ENCODE data around the gene DEDD2. TPM values are rescaled to one million over a fixed set of nuclear protein-coding genes. Genes with fewer than 3 reads are reported as not detected.

DEDD2 gene
- total and polyA plus RNA-seq, 4 donors: 21.5 to 30.2 (median 25.9) TPM

DNA sequence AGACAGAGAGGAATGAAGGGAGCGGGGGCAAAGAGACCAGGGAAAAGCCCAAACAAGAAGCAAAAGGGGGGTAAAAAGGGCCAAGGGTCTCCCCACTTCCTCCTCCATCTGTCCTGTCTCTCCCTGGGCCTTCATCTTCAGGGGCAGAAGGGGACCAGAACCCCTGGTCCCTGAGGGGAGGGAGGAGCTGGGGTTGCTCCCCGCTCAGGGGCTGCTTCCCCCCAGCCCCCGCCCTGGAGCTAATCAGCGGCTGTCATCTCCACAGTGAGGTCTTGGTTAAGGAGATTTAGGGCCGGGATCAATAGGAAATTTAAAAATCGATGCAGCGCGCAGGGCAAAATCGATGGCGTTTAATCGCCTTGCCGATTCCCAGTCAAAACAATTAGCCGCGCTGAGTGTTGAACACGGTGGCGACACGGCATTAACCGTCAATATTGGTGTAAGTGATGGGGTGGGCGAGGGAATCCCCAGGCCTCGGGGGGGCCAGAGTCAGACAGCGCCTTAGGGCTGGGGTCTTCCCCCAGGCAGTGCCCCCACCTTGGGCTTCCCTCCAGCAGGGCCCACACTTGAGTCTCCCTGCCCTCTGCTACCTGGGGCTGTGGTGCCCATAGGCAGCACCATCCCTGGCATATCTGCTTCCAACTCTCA, 55.7 kb downstream of the DEDD2 start:
- no peak for DNase-seq (ENCODE audit: low read depth in 4 of 6, low spot score in 6 of 6)
- Histone ChIP-seq H3K36me3 (ENCODE audit: control insufficient read depth, insufficient read depth, low read length) (peaks cover 8% of the 10 kb centered on the region), H3K27ac (ENCODE audit: low read depth, low read length) (no peak overlapping the region), H3K9me3 (ENCODE audit: control insufficient read depth, insufficient read depth, low read length) (no peaks in the 10 kb centered on the region), H3K27me3 (ENCODE audit: control insufficient read depth, insufficient read depth, low read length) (no peaks in the 10 kb centered on the region), H3K4me3 (ENCODE audit: low read depth, low read length) (no peak overlapping the region), H3K4me1 (ENCODE audit: control insufficient read depth, insufficient read depth, low read length) (peaks cover 6% of the 10 kb centered on the region)
- 71% methylated on average over 19 of the region's 21 CpGs for WGBS (ENCODE audit: insufficient coverage)

DNA sequence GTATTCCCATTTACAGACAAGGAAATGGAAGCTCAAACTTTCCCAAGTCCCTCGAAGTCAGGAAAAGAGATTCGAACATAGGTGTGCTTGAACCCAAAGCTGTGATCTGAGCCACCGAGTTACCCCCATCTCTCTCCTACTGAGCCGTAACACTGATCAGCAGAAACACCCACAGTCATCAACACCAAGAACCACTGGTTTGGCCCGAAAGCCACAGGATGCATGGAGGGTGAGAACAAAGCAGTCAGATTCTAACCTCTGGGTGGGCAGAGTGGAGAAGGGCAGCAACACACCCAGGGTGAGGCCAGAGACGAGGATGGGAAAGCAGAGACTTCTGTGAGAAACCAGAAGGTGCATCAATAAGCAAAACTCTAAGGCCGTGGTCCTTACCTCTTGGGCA, 57.5 kb downstream of the DEDD2 start:
- no peaks in the 10 kb centered on the region for H3K9me3 ChIP-seq (ENCODE audit: control insufficient read depth, insufficient read depth, low read length)
- DNase-seq (ENCODE audit: low read depth in 4 of 6, low spot score in 6 of 6): no peak
- peaks cover 8% of the 10 kb centered on the region for H3K36me3 ChIP-seq (ENCODE audit: control insufficient read depth, insufficient read depth, low read length)
- peaks cover 23% of the 10 kb centered on the region for H3K4me1 ChIP-seq (ENCODE audit: control insufficient read depth, insufficient read depth, low read length)
- H3K4me3 ChIP-seq (ENCODE audit: low read depth, low read length): no peak overlapping the region
- H3K27me3 ChIP-seq (ENCODE audit: control insufficient read depth, insufficient read depth, low read length): no peaks in the 10 kb centered on the region
- WGBS (ENCODE audit: insufficient coverage): 83% methylated on average over 2 of the region's 7 CpGs
- H3K27ac ChIP-seq (ENCODE audit: low read depth, low read length): no peak overlapping the region

DNA sequence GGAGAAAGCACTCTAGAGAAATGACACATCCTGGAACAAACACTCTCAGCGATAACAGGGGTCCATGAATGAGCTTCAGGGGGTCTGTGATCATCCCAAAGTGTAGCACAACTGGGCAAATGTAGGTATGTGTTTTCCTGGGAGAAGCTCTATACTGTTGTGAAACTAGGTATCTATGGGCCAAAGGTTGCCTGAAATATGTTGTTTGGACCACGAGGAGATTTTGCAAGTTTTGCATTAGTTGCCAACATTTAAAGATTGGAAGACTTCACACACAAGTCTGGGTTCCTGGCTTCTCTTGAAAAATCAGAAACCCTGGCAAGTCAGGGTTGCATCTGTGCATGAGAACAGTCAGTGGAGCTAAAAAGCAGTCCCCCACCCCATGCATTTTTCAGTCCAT, 58.6 kb downstream of the DEDD2 start:
- no peak overlapping the region for H3K4me3 ChIP-seq (ENCODE audit: low read depth, low read length)
- 75% methylated on average over 1 of the region's 2 CpGs for WGBS (ENCODE audit: insufficient coverage)
- no peaks in the 10 kb centered on the region for H3K27me3 ChIP-seq (ENCODE audit: control insufficient read depth, insufficient read depth, low read length)
- no peak overlapping the region for H3K27ac ChIP-seq (ENCODE audit: low read depth, low read length)
- no peaks in the 10 kb centered on the region for H3K9me3 ChIP-seq (ENCODE audit: control insufficient read depth, insufficient read depth, low read length)
- no peak for DNase-seq (ENCODE audit: low read depth in 4 of 6, low spot score in 6 of 6)
- peaks cover 8% of the 10 kb centered on the region for H3K36me3 ChIP-seq (ENCODE audit: control insufficient read depth, insufficient read depth, low read length)
- peaks cover 33% of the 10 kb centered on the region for H3K4me1 ChIP-seq (ENCODE audit: control insufficient read depth, insufficient read depth, low read length)

DNA sequence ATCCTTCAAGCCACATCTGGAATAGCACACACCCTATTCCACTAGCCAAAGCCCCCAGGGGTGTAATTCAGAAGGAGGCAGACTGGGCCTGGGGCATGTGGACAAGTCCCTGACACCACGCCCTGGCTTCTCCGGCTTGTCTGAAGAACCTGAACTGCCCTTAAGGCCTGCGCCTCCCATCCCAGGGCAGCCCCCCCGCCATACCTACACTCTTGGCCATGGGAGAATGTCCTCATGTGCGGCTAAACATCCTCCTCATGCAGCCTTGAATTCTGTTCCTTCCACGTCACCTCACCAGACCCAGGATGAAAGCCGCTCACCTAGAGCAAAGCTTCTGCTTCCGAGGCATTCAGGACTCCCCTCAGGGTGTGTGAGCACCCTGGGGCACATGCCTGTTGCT, 60.9 kb downstream of the DEDD2 start:
- 88% methylated on average over 7 of the region's 8 CpGs for WGBS (ENCODE audit: insufficient coverage)
- H3K4me3 ChIP-seq (ENCODE audit: low read depth, low read length): no peak overlapping the region
- H3K9me3 ChIP-seq (ENCODE audit: control insufficient read depth, insufficient read depth, low read length): no peaks in the 10 kb centered on the region
- DNase-seq (ENCODE audit: low read depth in 4 of 6, low spot score in 6 of 6): no peak
- peaks cover 10% of the 10 kb centered on the region for H3K36me3 ChIP-seq (ENCODE audit: control insufficient read depth, insufficient read depth, low read length)
- H3K27ac ChIP-seq (ENCODE audit: low read depth, low read length): no peak overlapping the region
- H3K4me1 ChIP-seq (ENCODE audit: control insufficient read depth, insufficient read depth, low read length): peaks cover 52% of the 10 kb centered on the region
- H3K27me3 ChIP-seq (ENCODE audit: control insufficient read depth, insufficient read depth, low read length): no peaks in the 10 kb centered on the region

DNA sequence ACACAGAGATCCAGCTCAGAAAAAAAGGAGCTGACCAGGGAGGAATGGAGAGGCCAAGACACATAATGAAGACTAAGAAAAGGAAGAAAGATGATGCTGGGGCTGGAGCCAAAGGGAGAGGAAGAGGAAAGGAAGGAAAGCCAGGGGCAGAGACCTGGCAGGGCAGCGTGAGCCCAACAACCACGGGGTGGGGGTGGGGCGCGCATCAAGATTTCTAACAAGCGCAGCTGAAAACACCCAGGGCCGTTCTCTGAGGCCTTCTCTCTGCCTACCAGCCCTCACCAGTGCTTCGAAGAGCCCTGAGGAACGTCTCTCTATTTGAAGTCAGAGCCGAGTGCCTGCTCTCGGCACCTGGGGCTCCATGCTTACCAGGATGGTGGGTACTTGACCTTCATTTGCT, 61.7 kb downstream of the DEDD2 start:
- no peaks in the 10 kb centered on the region for H3K9me3 ChIP-seq (ENCODE audit: control insufficient read depth, insufficient read depth, low read length)
- peaks cover 10% of the 10 kb centered on the region for H3K36me3 ChIP-seq (ENCODE audit: control insufficient read depth, insufficient read depth, low read length)
- WGBS (ENCODE audit: insufficient coverage): 49% methylated on average over 8 of the region's 10 CpGs
- peak in 1 of 6 donors; percentile 47 for DNase-seq (ENCODE audit: low read depth in 4 of 6, low spot score in 6 of 6)
- no peak overlapping the region for H3K4me3 ChIP-seq (ENCODE audit: low read depth, low read length)
- no peaks in the 10 kb centered on the region for H3K27me3 ChIP-seq (ENCODE audit: control insufficient read depth, insufficient read depth, low read length)
- H3K4me1 ChIP-seq (ENCODE audit: control insufficient read depth, insufficient read depth, low read length): peaks cover 58% of the 10 kb centered on the region
- no peak overlapping the region for H3K27ac ChIP-seq (ENCODE audit: low read depth, low read length)

DNA sequence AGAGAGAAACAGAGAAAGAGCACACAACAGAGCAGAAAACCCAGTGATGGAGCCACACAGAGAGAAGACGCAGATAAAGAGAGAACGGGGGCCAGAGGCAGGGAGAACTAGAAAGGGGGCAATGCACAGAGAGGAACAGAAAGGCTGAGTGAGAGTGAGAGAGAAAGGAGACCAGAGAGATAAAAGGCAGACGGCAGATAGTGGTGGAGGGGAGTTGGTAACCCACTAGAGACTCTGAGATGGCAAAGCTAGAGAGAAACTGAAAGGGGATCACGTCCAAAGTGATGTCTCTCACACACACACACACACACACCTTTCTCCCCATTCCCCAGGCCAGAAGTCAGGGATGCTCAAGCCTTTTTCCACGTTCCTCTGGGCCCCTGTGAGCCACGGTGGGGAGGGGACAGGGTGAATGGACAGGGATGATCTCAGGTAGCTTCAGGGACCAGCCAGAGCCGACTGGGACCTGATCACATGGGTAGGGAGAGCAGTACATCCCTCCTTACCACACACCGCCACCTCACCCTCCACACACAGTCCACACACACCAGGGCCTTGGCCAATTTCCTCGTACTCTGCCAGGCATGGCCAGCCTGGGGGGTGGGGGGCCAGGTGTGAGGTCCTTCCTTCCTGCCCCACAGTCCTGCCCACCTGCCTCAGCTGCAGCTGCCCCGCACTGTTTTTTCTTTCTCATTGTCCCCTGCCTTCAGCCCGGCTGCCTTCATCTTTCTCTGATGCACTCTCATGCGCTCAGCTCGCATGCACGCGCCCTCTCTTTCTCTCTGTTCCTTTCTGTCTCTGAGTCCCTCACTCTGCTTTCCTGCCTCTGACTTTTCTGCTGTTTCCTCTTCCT, 62.8 kb downstream of the DEDD2 start:
- H3K36me3 ChIP-seq (ENCODE audit: control insufficient read depth, insufficient read depth, low read length): peaks cover 10% of the 10 kb centered on the region
- no peak overlapping the region for H3K27ac ChIP-seq (ENCODE audit: low read depth, low read length)
- no peaks in the 10 kb centered on the region for H3K9me3 ChIP-seq (ENCODE audit: control insufficient read depth, insufficient read depth, low read length)
- 51% methylated on average over 9 of the region's 15 CpGs for WGBS (ENCODE audit: insufficient coverage)
- no peaks in the 10 kb centered on the region for H3K27me3 ChIP-seq (ENCODE audit: control insufficient read depth, insufficient read depth, low read length)
- peaks cover 66% of the 10 kb centered on the region for H3K4me1 ChIP-seq (ENCODE audit: control insufficient read depth, insufficient read depth, low read length)
- peak in 1 of 6 donors; percentile 37 for DNase-seq (ENCODE audit: low read depth in 4 of 6, low spot score in 6 of 6)
- H3K4me3 ChIP-seq (ENCODE audit: low read depth, low read length): no peak overlapping the region

DNA sequence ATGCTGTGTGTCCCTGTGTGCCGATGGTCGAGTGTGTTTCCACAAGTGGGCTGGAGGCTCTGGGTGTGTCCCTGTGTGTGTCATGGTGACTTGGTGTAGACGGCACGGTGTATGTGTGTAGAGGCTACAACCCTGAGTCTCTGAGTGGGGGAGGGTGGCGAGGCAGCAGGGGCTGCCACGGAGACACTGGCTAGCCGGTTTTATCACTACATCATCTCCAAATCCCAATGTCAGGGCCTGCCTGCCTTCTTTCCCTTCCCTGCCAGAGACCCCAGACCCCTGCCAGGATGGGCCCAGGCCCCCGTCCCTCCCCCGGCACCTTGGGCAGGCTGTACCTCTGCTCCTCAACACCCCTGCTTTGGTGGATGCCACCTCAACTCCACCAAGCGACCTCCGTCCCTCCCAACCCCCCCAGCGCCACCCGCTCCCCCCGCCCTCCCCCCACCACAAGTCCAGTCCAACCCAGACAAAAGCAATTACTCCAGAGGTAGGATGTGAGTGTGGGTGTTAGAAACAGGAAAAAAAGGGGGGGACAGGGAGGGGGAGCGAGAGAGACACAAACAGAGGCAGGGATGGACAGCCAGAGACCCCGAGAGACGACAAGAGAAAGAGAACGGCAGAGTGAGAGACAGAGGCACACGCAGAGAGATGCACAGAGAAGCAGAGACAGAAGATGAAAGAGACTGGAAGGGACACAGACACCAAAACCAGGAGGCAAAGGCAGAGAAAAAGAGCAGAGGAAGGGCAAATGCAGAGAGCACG, 63.6 kb downstream of the DEDD2 start:
- 23% methylated on average over 12 of the region's 20 CpGs for WGBS (ENCODE audit: insufficient coverage)
- Histone ChIP-seq H3K4me1 (ENCODE audit: control insufficient read depth, insufficient read depth, low read length) (peaks cover 69% of the 10 kb centered on the region), H3K27ac (ENCODE audit: low read depth, low read length) (no peak overlapping the region), H3K36me3 (ENCODE audit: control insufficient read depth, insufficient read depth, low read length) (peaks cover 6% of the 10 kb centered on the region), H3K27me3 (ENCODE audit: control insufficient read depth, insufficient read depth, low read length) (no peaks in the 10 kb centered on the region), H3K9me3 (ENCODE audit: control insufficient read depth, insufficient read depth, low read length) (no peaks in the 10 kb centered on the region), H3K4me3 (ENCODE audit: low read depth, low read length) (no peak overlapping the region)
- DNase-seq (ENCODE audit: low read depth in 4 of 6, low spot score in 6 of 6): peak in 1 of 6 donors; percentile 85

DNA sequence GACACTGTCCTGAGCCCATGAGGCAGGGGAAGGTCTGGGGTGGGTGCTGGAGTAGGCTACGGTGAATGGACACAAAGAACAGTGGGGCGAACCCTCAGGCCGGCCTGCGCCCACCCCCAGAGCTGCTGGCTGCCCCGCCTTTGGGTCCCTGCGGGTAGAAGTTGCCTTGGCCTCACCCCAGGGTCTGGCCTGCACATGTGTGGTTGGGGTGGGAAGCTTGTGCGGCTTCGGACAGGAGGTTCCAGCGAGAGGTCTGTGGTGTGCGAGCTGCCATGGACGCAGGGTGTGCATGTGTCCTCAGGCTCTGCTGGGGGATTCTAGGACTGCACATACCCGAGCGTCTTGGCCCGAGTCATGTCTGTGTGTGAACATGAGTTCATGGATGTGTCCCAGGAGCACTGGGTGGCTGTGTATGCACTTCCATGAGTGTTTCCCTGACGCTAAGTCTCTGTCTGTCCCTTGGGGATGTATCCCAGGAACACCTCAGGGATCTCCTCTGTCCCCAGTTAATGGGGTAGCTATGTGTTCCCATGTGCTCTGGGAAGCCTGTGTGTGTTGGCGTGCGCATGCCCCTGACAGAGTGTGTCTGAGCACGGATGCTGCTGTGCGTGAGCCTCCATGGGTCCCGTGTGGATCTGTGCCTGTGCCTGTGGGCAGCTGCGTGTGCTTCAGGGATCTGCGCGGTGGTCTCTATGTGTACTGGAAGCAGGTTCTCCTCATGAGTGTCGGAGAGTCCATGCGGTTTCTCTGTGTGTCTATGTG, 64.4 kb downstream of the DEDD2 start:
- Histone ChIP-seq H3K36me3 (ENCODE audit: control insufficient read depth, insufficient read depth, low read length) (peaks cover 6% of the 10 kb centered on the region), H3K27ac (ENCODE audit: low read depth, low read length) (no peak overlapping the region), H3K4me3 (ENCODE audit: low read depth, low read length) (no peak overlapping the region), H3K27me3 (ENCODE audit: control insufficient read depth, insufficient read depth, low read length) (no peaks in the 10 kb centered on the region), H3K9me3 (ENCODE audit: control insufficient read depth, insufficient read depth, low read length) (no peaks in the 10 kb centered on the region), H3K4me1 (ENCODE audit: control insufficient read depth, insufficient read depth, low read length) (peaks cover 69% of the 10 kb centered on the region)
- DNase-seq (ENCODE audit: low read depth in 4 of 6, low spot score in 6 of 6): peak in 1 of 6 donors; percentile 26
- 76% methylated on average over 25 of the region's 25 CpGs for WGBS (ENCODE audit: insufficient coverage)

All from spinal cord (tissue), 10 donors.